Uterus (tissue), 2 donors: ENCODE results near the gene WWOX.

Experiments
- CTCF ChIP-seq, 4 experiments: fragments of 200-600 bp in 2 of 4; fragments of 450-650 bp in 2 of 4; sonication (generic) in 2 of 4; IDR thresholded peaks; one replicate each; pipeline ENCODE4 v1.5.1; 2016 to 2019; ENCODE audit warnings: antibody characterized with exemption in 4 of 4, mild to moderate bottlenecking in 2 of 4, moderate library complexity in 1 of 4
- POLR2A ChIP-seq, 2 donors: fragments of 450-650 bp; IDR thresholded peaks; one replicate each; pipeline ENCODE4 v1.6.1; 2016; ENCODE audit warnings: antibody characterized with exemption in 2 of 2, mild to moderate bottlenecking in 1 of 2, moderate library complexity in 1 of 2

GRCh38 chr16:79012671-79013434 is 913.4 kb downstream of the WWOX start:
- TF ChIP-seq CTCF (IDR thresholded peaks at IDR 0.05) (no peak), POLR2A (IDR thresholded peaks at IDR 0.05) (no peak)
